HepG2 (cell line): ENCODE data around the gene COBLL1. TPM values are rescaled to one million over a fixed set of nuclear protein-coding genes. Genes with fewer than 3 reads are reported as not detected.
A peak's percentile ranks its signal among the peaks of the same experiment; 100 is the strongest.

Experiments
- ATAC-seq: fragments of 200-7000 bp; cut with Tn5 transposase; 3 replicates; pipeline ENCODE4 v1.9.1; 2020; ENCODE audit warnings: mild to moderate bottlenecking, moderate library complexity
- BruUV-seq: library from RNA; stranded (reverse); fragments of 400-500 nt; replicated peaks from 2 replicates; lab custom pipeline; 2021; lab: Mats Ljungman, UMichigan
- CTCF ChIA-PET: fragments of 300-600 bp; formaldehyde crosslinking; extraction: SDS; loops from one replicate; lab custom pipeline; 2021; ENCODE audit warnings: low total read pairs, inconsistent platforms, low intra/inter-chr PET ratio; lab: Yijun Ruan, JAX
- POLR2A ChIA-PET: fragments of 350-600 bp; sonication (Branson Sonifier 250); formaldehyde crosslinking; loops from one replicate; lab custom pipeline; 2020; ENCODE audit warnings: antibody characterized with exemption, inconsistent platforms; lab: Yijun Ruan, JAX
- DNase-seq: peaks from one replicate; pipeline ENCODE4 v3.0.0-alpha.2; 2015; ENCODE audit warnings: low spot score
- FAIRE-seq: peaks from 3 replicates; lab custom pipeline; 2011; peaks lifted over from hg19 to GRCh38; lab: Jason Lieb, UNC
- H2AFZ ChIP-seq: one replicate; pipeline ENCODE4 v1.6.1; 2011; ENCODE audit warnings: low read length, inconsistent platforms
- H3K27ac ChIP-seq: fragments of 300-600 bp; 3 replicates; pipeline ENCODE4 v1.8.0; 2011; ENCODE audit warnings: mixed run types, mild to moderate bottlenecking, mixed read lengths, low read length, inconsistent platforms; ENCODE audit not compliant: insufficient read depth; ENCODE audit errors: extremely low read length
- H3K27me3 ChIP-seq, 2 experiments: fragments of 200-600 bp in 1 of 2; 2 replicates in 1 of 2; 3 replicates in 1 of 2; pipeline versions ENCODE4 v1.6.0 to v1.8.0; 2011; ENCODE audit warnings: low read length in 2 of 2, mild to moderate bottlenecking in 2 of 2, moderate library complexity in 2 of 2, inconsistent platforms in 1 of 2; ENCODE audit not compliant: insufficient read depth in 2 of 2, control insufficient read depth in 1 of 2
- H3K36me3 ChIP-seq, 2 experiments: fragments of 200-600 bp in 1 of 2; replicated peaks in 1 of 2; 2 replicates in 1 of 2; 3 replicates in 1 of 2; pipeline versions ENCODE4 v1.5.1 to v1.8.0; 2011; ENCODE audit warnings: low read length in 2 of 2, inconsistent platforms in 1 of 2; ENCODE audit not compliant: insufficient read depth in 2 of 2, control insufficient read depth in 1 of 2
- H3K4me1 ChIP-seq: 2 replicates; pipeline ENCODE4 v1.5.1; 2012; ENCODE audit warnings: low read length, inconsistent platforms; ENCODE audit not compliant: insufficient read depth
- H3K4me2 ChIP-seq: 2 replicates; pipeline ENCODE4 v1.6.0; 2011; ENCODE audit warnings: low read depth, low read length, inconsistent platforms
- H3K4me3 ChIP-seq, 3 experiments: fragments of 200-600 bp in 1 of 3; sonication (generic), shearing (Covaris generic) in 1 of 3; replicated peaks in 1 of 3; 2 replicates each; pipeline ENCODE4 v1.5.1; 2011 to 2016; ENCODE audit warnings: low read length in 3 of 3, inconsistent platforms in 2 of 3, low read depth in 2 of 3, mild to moderate bottlenecking in 2 of 3, control low read depth in 1 of 3, mixed read lengths in 1 of 3; ENCODE audit not compliant: insufficient read depth in 1 of 3
- H3K79me2 ChIP-seq: one replicate; pipeline ENCODE4 v1.6.1; 2011; ENCODE audit warnings: low read length, inconsistent platforms; ENCODE audit not compliant: insufficient read depth
- H3K9ac ChIP-seq: 2 replicates; pipeline ENCODE4 v1.6.0; 2011; ENCODE audit warnings: mild to moderate bottlenecking, low read depth, low read length, inconsistent platforms; ENCODE audit not compliant: insufficient read depth
- H3K9me3 ChIP-seq: 2 replicates; pipeline ENCODE4 v1.5.1; 2012; ENCODE audit warnings: mild to moderate bottlenecking, low read length
- H4K20me1 ChIP-seq: 2 replicates; pipeline ENCODE4 v1.6.0; 2011; ENCODE audit warnings: inconsistent platforms, mild to moderate bottlenecking, low read length, moderate library complexity; ENCODE audit not compliant: insufficient read depth
- BHLHE40 ChIP-seq: IDR thresholded peaks from 2 replicates; pipeline ENCODE4 v1.6.1; 2011; ENCODE audit warnings: low read length, improper control_type of control experiment
- FOXA3 ChIP-seq: IDR thresholded peaks from 2 replicates; pipeline ENCODE4 v1.6.1; 2016; ENCODE audit warnings: missing genetic modification reagents, missing compliant biosample characterization
- GATAD2A ChIP-seq: IDR thresholded peaks from 2 replicates; pipeline ENCODE4 v1.6.1; 2016
- HNRNPUL1 ChIP-seq: fragments of 200-400 bp; formaldehyde crosslinking; IDR thresholded peaks from 2 replicates; pipeline ENCODE4 v1.6.1; 2017; ENCODE audit warnings: low read depth, mild to moderate bottlenecking, low read length, moderate library complexity
- HOXA9 ChIP-seq: sonication (generic); formaldehyde crosslinking; IDR thresholded peaks from 2 replicates; pipeline ENCODE4 v1.8.1; 2022; ENCODE audit warnings: missing genetic modification reagents, mild to moderate bottlenecking, moderate library complexity, borderline replicate concordance
- KAT2B ChIP-seq: fragments of 150-350 bp; IDR thresholded peaks from 2 replicates; pipeline ENCODE4 v1.6.1; 2014; ENCODE audit warnings: low read depth, low read length, borderline replicate concordance
- MZF1 ChIP-seq: sonication (generic); formaldehyde crosslinking; IDR thresholded peaks from 2 replicates; pipeline ENCODE4 v1.8.1; 2023; ENCODE audit warnings: mild to moderate bottlenecking, missing genetic modification reagents, borderline replicate concordance
- NFIB ChIP-seq: sonication (generic); formaldehyde crosslinking; IDR thresholded peaks from 2 replicates; pipeline ENCODE4 v1.9.0; 2021; ENCODE audit warnings: missing genetic modification reagents, mild to moderate bottlenecking, borderline replicate concordance
- PRMT3 ChIP-seq: sonication (generic); formaldehyde crosslinking; IDR thresholded peaks from 2 replicates; pipeline ENCODE4 v1.8.1; 2022; ENCODE audit warnings: low read depth, mild to moderate bottlenecking, moderate library complexity, missing genetic modification reagents, borderline replicate concordance
- RBM22 ChIP-seq: fragments of 200-400 bp; formaldehyde crosslinking; optimal IDR thresholded peaks from 2 replicates; pipeline ENCODE3; 2017; ENCODE audit warnings: mild to moderate bottlenecking, low read length, moderate library complexity
- SAP130 ChIP-seq: IDR thresholded peaks from 2 replicates; pipeline ENCODE4 v1.6.1; 2016; ENCODE audit warnings: low read depth
- TBP ChIP-seq: sonication (generic); formaldehyde crosslinking; IDR thresholded peaks from 2 replicates; pipeline ENCODE4 v1.5.0; 2020; ENCODE audit warnings: missing genetic modification reagents
- TEAD3 ChIP-seq: optimal IDR thresholded peaks from 2 replicates; pipeline ENCODE3; 2016; ENCODE audit warnings: borderline replicate concordance
- WGBS: methylation state at CpG from one replicate; pipeline ENCODE4 v1.1.6; 2017; ENCODE audit warnings: low lambda C conversion rate; 5-methylcytosine and 5-hydroxymethylcytosine counted together
- in situ Hi-C: cut with HindIII; loops from 2 replicates; pipeline ENCODE4 v1.10.0; 2017; ENCODE audit warnings: low pct_unique_long_range_greater_than_20kb; ENCODE audit not compliant: extremely low pct_ligation_motif_present
- intact Hi-C: fragments of 100-400 bp; cut with micrococcal nuclease; formaldehyde crosslinking; loops from one replicate; pipeline ENCODE4 v1.10.0; 2022; ENCODE audit not compliant: unreplicated experiment
- polyA plus RNA-seq, 8 experiments: library from polyadenylated mRNA; depleted of rRNA in 3 of 8; stranded (reverse) in 7 of 8; unstranded in 1 of 8; fragments of >200 nt; fragmentation: Illumina TruSeq in 4 of 8; extraction: Trizol in 4 of 8; gene quantifications; 2 replicates each; pipeline versions ENCODE4 v1.2.1 to v1.2.3, GENCODE V29; 2011 to 2016; ENCODE audit warnings: low read depth in 4 of 8, missing spikeins in 1 of 8, mixed read lengths in 1 of 8; ENCODE audit not compliant: insufficient read depth in 1 of 8
- total RNA-seq, 5 experiments: library from RNA; depleted of rRNA; stranded (reverse); fragments of >200 nt; fragmentation: Illumina TruSeq; extraction: Trizol; gene quantifications; 2 replicates each; pipeline ENCODE4 v1.2.3, GENCODE V29; 2016; ENCODE audit warnings: low read depth in 1 of 5
- TF ChIP-seq, protein P1 (sequence below): sonication (generic); formaldehyde crosslinking; IDR thresholded peaks from 2 replicates; pipeline ENCODE4 v1.5.0; 2020; ENCODE audit warnings: missing genetic modification reagents
- TF ChIP-seq, protein P2 (sequence below): sonication (generic); formaldehyde crosslinking; IDR thresholded peaks from 2 replicates; pipeline ENCODE4 v1.4.0; 2020; ENCODE audit warnings: missing genetic modification reagents, borderline replicate concordance
- TF ChIP-seq, protein P3 (sequence below): sonication (generic); formaldehyde crosslinking; IDR thresholded peaks from 2 replicates; pipeline ENCODE4 v1.4.0; 2020; ENCODE audit warnings: mild to moderate bottlenecking, missing genetic modification reagents

COBLL1 gene
- total and polyA plus RNA-seq, 2 of the 13 experiments (the other 11 are each of a cell fraction or from before 2014, with no cell fraction given), result 32.6 to 86.8 TPM

DNA sequence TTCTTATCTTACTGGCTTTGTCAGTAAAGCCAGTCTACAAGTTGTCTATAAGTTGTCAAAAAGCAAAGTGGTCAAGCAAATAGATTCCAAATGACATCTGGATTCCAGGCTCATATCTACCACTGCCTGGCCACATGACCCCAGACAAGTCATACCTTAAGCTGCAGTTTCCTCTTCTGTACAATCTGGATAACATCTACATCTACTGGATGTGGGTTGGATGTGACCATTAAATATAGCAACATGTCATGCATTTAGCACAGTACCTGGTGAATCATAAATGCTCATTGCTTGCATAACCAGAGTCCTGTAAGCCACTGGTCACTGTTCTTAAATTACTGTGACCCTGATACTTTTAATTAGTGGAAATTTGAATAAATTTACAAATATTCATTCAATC lies 16.8 kb downstream of the COBLL1 start:
- Histone ChIP-seq H3K79me2 (peaks cover 91% of the 10 kb centered on the region), H2AFZ (no peak overlapping the region), H4K20me1 (no peaks in the 10 kb centered on the region), H3K27me3 (no peaks in the 10 kb centered on the region), H3K4me2 (no peak overlapping the region), H3K9ac (no peak overlapping the region), H3K9me3 (no peaks in the 10 kb centered on the region), H3K4me3 (no peak overlapping the region), H3K4me1 (peaks cover 75% of the 10 kb centered on the region), H3K27ac (no peak overlapping the region), H3K36me3 (no peaks in the 10 kb centered on the region; a peak in 4 of 5 replicates)
- DNase-seq (no peak), ATAC-seq (no peak), FAIRE-seq (no peak)
- ChIA-PET POLR2A (no interaction called here), CTCF (no interaction called here)
- in situ Hi-C loops (no loop called here), intact Hi-C loops (no loop called here)
- peak; percentile 16 for TF ChIP-seq TEAD3 (CRISPR knock-in tag)
- TF ChIP-seq PRMT3, result no peak
- TF ChIP-seq, protein P1, sequence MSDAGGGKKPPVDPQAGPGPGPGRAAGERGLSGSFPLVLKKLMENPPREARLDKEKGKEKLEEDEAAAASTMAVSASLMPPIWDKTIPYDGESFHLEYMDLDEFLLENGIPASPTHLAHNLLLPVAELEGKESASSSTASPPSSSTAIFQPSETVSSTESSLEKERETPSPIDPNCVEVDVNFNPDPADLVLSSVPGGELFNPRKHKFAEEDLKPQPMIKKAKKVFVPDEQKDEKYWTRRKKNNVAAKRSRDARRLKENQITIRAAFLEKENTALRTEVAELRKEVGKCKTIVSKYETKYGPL, result 0 out of 2 replicates have a peak, but pooled peaks have one; percentile 24
- peak; percentile 34 for TF ChIP-seq RBM22
- BruUV-seq, result no TSS peak

DNA sequence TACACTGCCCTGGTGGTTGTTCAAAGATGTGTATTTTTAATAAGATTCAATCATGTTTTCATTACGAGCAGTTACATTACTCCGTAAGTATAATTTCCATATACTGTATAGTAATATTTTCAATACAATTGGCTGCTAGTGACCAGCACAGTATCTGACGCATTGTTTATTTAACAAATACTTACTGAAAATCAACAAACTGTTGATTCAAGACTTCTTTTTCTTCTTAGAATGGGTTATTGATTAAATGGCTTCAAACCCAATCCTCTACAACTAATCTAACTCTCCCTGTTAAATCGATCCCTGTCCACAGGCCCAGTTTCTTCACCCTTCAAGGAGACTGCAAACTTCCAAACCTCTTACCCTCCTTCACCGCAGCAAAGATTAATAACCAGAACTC lies 18.5 kb downstream of the COBLL1 start:
- Histone ChIP-seq H3K4me3 (no peak overlapping the region), H2AFZ (no peak overlapping the region), H3K27me3 (no peaks in the 10 kb centered on the region), H3K4me2 (0 out of 2 replicates have a peak overlapping the region, but pooled peaks have one; percentile 10), H3K79me2 (peaks cover 85% of the 10 kb centered on the region), H3K9me3 (no peaks in the 10 kb centered on the region), H4K20me1 (no peaks in the 10 kb centered on the region), H3K36me3 (no peaks in the 10 kb centered on the region), H3K9ac (no peak overlapping the region), H3K4me1 (peaks cover 70% of the 10 kb centered on the region), H3K27ac (peak overlapping the region; percentile 42)
- CTCF ChIA-PET, result no interaction called here
- POLR2A ChIA-PET, result no interaction called here
- in situ Hi-C loops (no loop called here), intact Hi-C loops (no loop called here)
- ATAC-seq (no peak), FAIRE-seq (no peak), DNase-seq (no peak)
- 82% methylated on average over 5 of the region's 5 CpGs for WGBS
- BruUV-seq, result no TSS peak
- no peak for TF ChIP-seq HNRNPUL1
- TF ChIP-seq TBP, result no peak
- TF ChIP-seq GATAD2A (CRISPR knock-in tag), result peak; percentile 54
- TF ChIP-seq FOXA3 (CRISPR knock-in tag), result peak; percentile 37; the same call in 1 of the 2 replicates
- no peak for TF ChIP-seq NFIB (CRISPR knock-in tag)
- no peak for TF ChIP-seq MZF1 (CRISPR knock-in tag)
- TF ChIP-seq, protein P2, sequence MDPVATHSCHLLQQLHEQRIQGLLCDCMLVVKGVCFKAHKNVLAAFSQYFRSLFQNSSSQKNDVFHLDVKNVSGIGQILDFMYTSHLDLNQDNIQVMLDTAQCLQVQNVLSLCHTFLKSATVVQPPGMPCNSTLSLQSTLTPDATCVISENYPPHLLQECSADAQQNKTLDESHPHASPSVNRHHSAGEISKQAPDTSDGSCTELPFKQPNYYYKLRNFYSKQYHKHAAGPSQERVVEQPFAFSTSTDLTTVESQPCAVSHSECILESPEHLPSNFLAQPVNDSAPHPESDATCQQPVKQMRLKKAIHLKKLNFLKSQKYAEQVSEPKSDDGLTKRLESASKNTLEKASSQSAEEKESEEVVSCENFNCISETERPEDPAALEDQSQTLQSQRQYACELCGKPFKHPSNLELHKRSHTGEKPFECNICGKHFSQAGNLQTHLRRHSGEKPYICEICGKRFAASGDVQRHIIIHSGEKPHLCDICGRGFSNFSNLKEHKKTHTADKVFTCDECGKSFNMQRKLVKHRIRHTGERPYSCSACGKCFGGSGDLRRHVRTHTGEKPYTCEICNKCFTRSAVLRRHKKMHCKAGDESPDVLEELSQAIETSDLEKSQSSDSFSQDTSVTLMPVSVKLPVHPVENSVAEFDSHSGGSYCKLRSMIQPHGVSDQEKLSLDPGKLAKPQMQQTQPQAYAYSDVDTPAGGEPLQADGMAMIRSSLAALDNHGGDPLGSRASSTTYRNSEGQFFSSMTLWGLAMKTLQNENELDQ (CRISPR knock-in tag), result no peak
- TF ChIP-seq KAT2B, result 0 out of 2 replicates have a peak, but pooled peaks have one; percentile 35
- TF ChIP-seq TEAD3 (CRISPR knock-in tag), result no peak
- TF ChIP-seq, protein P3, sequence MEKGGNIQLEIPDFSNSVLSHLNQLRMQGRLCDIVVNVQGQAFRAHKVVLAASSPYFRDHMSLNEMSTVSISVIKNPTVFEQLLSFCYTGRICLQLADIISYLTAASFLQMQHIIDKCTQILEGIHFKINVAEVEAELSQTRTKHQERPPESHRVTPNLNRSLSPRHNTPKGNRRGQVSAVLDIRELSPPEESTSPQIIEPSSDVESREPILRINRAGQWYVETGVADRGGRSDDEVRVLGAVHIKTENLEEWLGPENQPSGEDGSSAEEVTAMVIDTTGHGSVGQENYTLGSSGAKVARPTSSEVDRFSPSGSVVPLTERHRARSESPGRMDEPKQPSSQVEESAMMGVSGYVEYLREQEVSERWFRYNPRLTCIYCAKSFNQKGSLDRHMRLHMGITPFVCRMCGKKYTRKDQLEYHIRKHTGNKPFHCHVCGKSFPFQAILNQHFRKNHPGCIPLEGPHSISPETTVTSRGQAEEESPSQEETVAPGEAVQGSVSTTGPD (CRISPR knock-in tag), result no peak
- TF ChIP-seq HOXA9, result no peak
- TF ChIP-seq BHLHE40, result no peak
- TF ChIP-seq SAP130 (CRISPR knock-in tag), result no peak
